Cardiac muscle cell (in vitro differentiated cells and primary cell): ENCODE data around the gene POGZ. TPM values are rescaled to one million over a fixed set of nuclear protein-coding genes. Genes with fewer than 3 reads are reported as not detected.
A peak's percentile ranks its signal among the peaks of the same experiment; 100 is the strongest.
"Not testable (repeated sequence)": the region's sequence is repeated elsewhere in the genome, so short reads cannot be mapped to it uniquely, and the experiment has no call there.

Source experiments
- DNase-seq, 2 donors: peaks; one replicate each; pipeline versions ENCODE4 v3.0.0 to v3.0.0-alpha.2; 2010 to 2017; ENCODE audit warnings: low read depth in 1 of 2, low spot score in 1 of 2
- H3K27ac ChIP-seq: fragments of 200-600 bp; sonication (generic); 2 replicates; pipeline ENCODE4 v1.5.1; 2016
- H3K27me3 ChIP-seq: fragments of 200-600 bp; sonication (generic); 2 replicates; pipeline ENCODE4 v1.6.0; 2016; ENCODE audit warnings: control low read depth
- H3K36me3 ChIP-seq: fragments of 200-600 bp; sonication (generic); 2 replicates; pipeline ENCODE4 v1.5.1; 2016; ENCODE audit warnings: control low read depth
- H3K4me1 ChIP-seq: fragments of 200-600 bp; sonication (generic); 2 replicates; pipeline ENCODE4 v1.8.1; 2017; ENCODE audit warnings: low read depth, mild to moderate bottlenecking, mixed run types
- H3K4me3 ChIP-seq: fragments of 200-600 bp; sonication (generic); 2 replicates; pipeline ENCODE4 v1.5.1; 2016; ENCODE audit warnings: mild to moderate bottlenecking
- H3K9me3 ChIP-seq: fragments of 200-600 bp; sonication (generic); 2 replicates; pipeline ENCODE4 v1.5.1; 2017; ENCODE audit warnings: low read depth, mild to moderate bottlenecking, control low read depth
- CTCF ChIP-seq: IDR thresholded peaks from 2 replicates; pipeline ENCODE4 v1.5.1; 2012; ENCODE audit warnings: low read depth, mild to moderate bottlenecking, low read length
- polyA plus RNA-seq: library from polyadenylated mRNA; unstranded; fragments of >200 nt; fragmentation: Nextera tagmentation; extraction: Ambion mirVana; gene quantifications from 2 replicates; pipeline ENCODE4 v1.2.1, GENCODE V29; 2016
- total RNA-seq: library from RNA; depleted of rRNA; stranded (reverse); fragments of >200 nt; gene quantifications from 2 replicates; pipeline ENCODE4 v1.2.3, GENCODE V29; 2016

Gene POGZ
- total and polyA plus RNA-seq, 2 experiments from 2014 or later: 30.8 to 48.6 TPM

- peak; percentile 90 to 96 for DNase-seq
- Histone ChIP-seq H3K27ac (peak within 1 kb of the TSS; percentile 83), H3K36me3 (peaks cover 32% of the 10 kb centered on the region), H3K27me3 (no peaks in the 10 kb centered on the region), H3K4me3 (peak within 1 kb of the TSS; percentile 98), H3K4me1 (peaks cover 9% of the 10 kb centered on the region), H3K9me3 (no peaks in the 10 kb centered on the region)
- TF ChIP-seq CTCF: peak; percentile 35
Observed at GRCh38 chr1:151399324-151400171, 59.7 kb downstream of the POGZ start, which contains the start of gene PSMB4. Gene PSMB4 (plus strand): TSS chr1:151399573. CDS start chr1:151399588, 15 bp downstream.

- not testable (repeated sequence) for H3K4me3 ChIP-seq, DNase-seq, H3K4me1 ChIP-seq, H3K27me3 ChIP-seq, H3K9me3 ChIP-seq, H3K27ac ChIP-seq, H3K36me3 ChIP-seq
Observed at GRCh38 chr1:151396265-151396664, 63.0 kb downstream of the POGZ start.

GRCh38 chr1:151393583-151393982 is 65.7 kb downstream of the POGZ start:
- no peaks in the 10 kb centered on the region for H3K27me3 ChIP-seq
- DNase-seq: no peak
- no peak overlapping the region for H3K27ac ChIP-seq
- H3K4me3 ChIP-seq: no peak overlapping the region
- no peaks in the 10 kb centered on the region for H3K36me3 ChIP-seq
- H3K9me3 ChIP-seq: no peaks in the 10 kb centered on the region
- H3K4me1 ChIP-seq: no peaks in the 10 kb centered on the region
- TF ChIP-seq CTCF: no peak

GRCh38 chr1:151391079-151391563 is 68.2 kb downstream of the POGZ start:
- Histone ChIP-seq H3K27ac (no peak overlapping the region), H3K9me3 (no peaks in the 10 kb centered on the region), H3K27me3 (no peaks in the 10 kb centered on the region), H3K4me1 (no peaks in the 10 kb centered on the region), H3K36me3 (no peaks in the 10 kb centered on the region), H3K4me3 (no peak overlapping the region)
- TF ChIP-seq CTCF: no peak
- DNase-seq: no peak

- DNase-seq, H3K36me3 ChIP-seq: not testable (repeated sequence)
Observed at GRCh38 chr1:151390221-151391078, 68.8 kb downstream of the POGZ start.

GRCh38 chr1:151386002-151386401 is 73.3 kb downstream of the POGZ start:
- H3K27me3 ChIP-seq: no peaks in the 10 kb centered on the region
- no peak for TF ChIP-seq CTCF
- no peak overlapping the region for H3K27ac ChIP-seq
- H3K4me3 ChIP-seq: no peak overlapping the region
- H3K4me1 ChIP-seq: no peaks in the 10 kb centered on the region
- DNase-seq: no peak
- no peaks in the 10 kb centered on the region for H3K36me3 ChIP-seq
- no peaks in the 10 kb centered on the region for H3K9me3 ChIP-seq

More at GRCh38 chr1:151390221-151391078, 68.8 kb downstream of the POGZ start:
- not testable (repeated sequence) for H3K27me3 ChIP-seq, H3K4me3 ChIP-seq, H3K27ac ChIP-seq, H3K4me1 ChIP-seq, H3K9me3 ChIP-seq
